Measurements from ENCODE around the gene FKTN. TPM values are rescaled to one million over a fixed set of nuclear protein-coding genes. Genes with fewer than 3 reads are reported as not detected.

The FKTN gene
- total and polyA plus RNA-seq, 9 donors: 11.2 to 21.1 (median 16.4) TPM

DNA sequence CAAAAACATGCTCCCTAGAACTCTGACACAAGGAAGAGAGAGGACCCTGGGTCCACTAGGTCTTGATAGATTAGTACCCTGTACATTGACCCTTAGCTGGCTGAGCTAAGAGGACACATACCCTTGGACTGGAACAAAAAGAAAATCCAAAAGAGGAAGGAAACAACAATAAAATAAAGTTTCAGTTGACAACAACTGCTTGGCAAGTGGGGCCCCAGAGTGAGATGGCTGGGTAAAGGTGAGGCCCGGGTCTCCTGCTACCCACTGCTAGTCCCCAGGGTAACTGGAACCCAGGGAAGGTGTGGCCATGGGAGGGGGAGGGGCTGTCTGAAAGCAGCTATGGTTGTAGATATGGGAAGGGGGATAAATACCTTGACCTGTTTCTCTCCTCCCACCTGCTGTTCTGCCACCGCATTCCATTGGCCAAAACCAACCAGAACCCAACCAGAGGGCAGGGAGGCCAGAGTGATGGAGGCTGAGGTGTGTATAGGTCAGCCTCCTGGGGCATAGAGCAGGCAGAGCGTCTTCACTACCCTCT lies 116.0 kb downstream of the FKTN start:
- H3K9me3 ChIP-seq (replicated peaks; ENCODE audit: control insufficient read depth, low read depth, low read length): no peaks in the 10 kb centered on the region
- no peak overlapping the region for H3K27ac ChIP-seq (ENCODE audit: low read length)
- no peaks in the 10 kb centered on the region for H3K27me3 ChIP-seq (ENCODE audit: control insufficient read depth, insufficient read depth, low read length)
- H3K36me3 ChIP-seq (ENCODE audit: control insufficient read depth, insufficient read depth, low read length): no peaks in the 10 kb centered on the region
- no peak for DNase-seq
- WGBS (ENCODE audit: insufficient coverage): 43% methylated on average over 1 of the region's 3 CpGs
- peaks cover 4% of the 10 kb centered on the region for H3K4me1 ChIP-seq (ENCODE audit: control insufficient read depth, insufficient read depth, low read length)
- no peak overlapping the region for H3K4me3 ChIP-seq (ENCODE audit: low read length)

DNA sequence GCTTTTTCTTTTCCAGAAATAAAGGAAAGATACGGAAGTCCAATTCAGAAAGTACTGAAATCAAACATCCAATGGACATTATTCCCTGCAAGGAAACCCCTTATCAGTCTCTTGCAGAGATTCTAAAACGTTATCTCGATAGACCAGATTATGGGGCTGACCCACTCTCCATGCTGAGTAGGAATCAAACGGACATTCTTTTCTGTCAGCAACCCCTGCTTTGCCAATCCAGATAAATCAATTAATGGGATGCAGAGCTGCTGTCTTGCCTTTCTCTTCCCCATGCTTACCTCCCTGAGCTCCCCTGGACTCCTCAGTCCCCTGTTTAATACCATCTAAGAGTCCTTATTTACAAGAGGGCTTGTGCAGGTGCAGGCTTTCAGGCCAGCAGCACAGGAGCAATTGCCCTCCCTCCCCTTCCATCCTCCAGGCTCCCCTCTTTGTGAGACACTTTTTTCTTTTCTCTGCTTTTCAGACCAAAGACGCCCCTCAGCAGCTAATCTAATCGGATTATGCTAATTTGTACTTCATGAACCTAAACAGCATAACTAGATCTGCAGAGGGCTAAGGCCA lies 118.5 kb downstream of the FKTN start:
- Histone ChIP-seq H3K4me1 (ENCODE audit: control insufficient read depth, insufficient read depth, low read length) (peaks cover 4% of the 10 kb centered on the region), H3K27ac (ENCODE audit: low read length) (no peak overlapping the region), H3K27me3 (ENCODE audit: control insufficient read depth, insufficient read depth, low read length) (no peaks in the 10 kb centered on the region), H3K4me3 (ENCODE audit: low read length) (no peak overlapping the region), H3K36me3 (ENCODE audit: control insufficient read depth, insufficient read depth, low read length) (no peaks in the 10 kb centered on the region), H3K9me3 (replicated peaks; ENCODE audit: control insufficient read depth, low read depth, low read length) (no peaks in the 10 kb centered on the region)
- no peak for DNase-seq
- 79% methylated on average over 4 of the region's 6 CpGs for WGBS (ENCODE audit: insufficient coverage)

DNA sequence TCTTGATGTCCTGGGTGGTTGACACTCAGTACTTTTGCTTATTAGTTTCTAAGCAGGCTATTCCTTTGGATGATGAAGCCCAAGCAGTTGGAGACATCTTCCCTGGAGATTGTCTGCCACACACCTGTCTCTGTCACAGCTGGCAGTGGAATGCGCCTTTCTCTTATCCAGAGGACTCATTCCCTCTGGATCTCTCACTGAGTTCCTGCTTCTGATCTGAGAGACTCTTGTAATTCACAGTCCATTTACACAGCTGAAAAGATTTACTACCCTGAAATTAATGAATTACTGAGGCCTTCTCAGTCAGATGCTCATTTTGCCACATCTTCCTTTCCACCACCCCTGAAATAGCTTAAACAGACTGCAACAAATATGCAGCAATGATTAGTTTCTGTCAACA lies 120.2 kb downstream of the FKTN start:
- H3K27ac ChIP-seq (ENCODE audit: low read length): no peak overlapping the region
- WGBS (ENCODE audit: insufficient coverage): 13% methylated on average over 1 of the region's 1 CpG
- H3K36me3 ChIP-seq (ENCODE audit: control insufficient read depth, insufficient read depth, low read length): no peaks in the 10 kb centered on the region
- peaks cover 4% of the 10 kb centered on the region for H3K4me1 ChIP-seq (ENCODE audit: control insufficient read depth, insufficient read depth, low read length)
- no peak for DNase-seq
- H3K27me3 ChIP-seq (ENCODE audit: control insufficient read depth, insufficient read depth, low read length): no peaks in the 10 kb centered on the region
- H3K9me3 ChIP-seq (replicated peaks; ENCODE audit: control insufficient read depth, low read depth, low read length): no peaks in the 10 kb centered on the region
- no peak overlapping the region for H3K4me3 ChIP-seq (ENCODE audit: low read length)

DNA sequence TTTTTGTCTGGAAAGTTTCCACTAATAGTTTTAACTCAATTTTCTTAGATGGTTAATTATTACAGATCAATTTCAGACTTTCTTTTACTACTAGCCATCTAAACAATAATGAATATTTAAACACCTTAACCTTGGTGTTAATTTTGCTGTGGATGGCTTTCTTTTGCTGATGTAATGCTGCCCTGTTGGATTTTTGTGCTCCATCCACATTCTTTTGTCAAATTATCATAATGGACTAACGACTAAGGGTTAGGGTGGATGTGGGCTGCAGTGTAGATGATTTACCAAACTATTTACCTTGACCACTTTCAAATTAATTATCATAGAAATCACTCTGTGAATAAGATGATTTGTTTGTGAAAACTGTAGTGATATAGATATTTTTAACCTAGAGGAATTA lies 120.8 kb downstream of the FKTN start:
- no peaks in the 10 kb centered on the region for H3K9me3 ChIP-seq (replicated peaks; ENCODE audit: control insufficient read depth, low read depth, low read length)
- no CpG with 5 or more reads among the region's 1 CpG for WGBS (ENCODE audit: insufficient coverage)
- H3K27ac ChIP-seq (ENCODE audit: low read length): no peak overlapping the region
- H3K36me3 ChIP-seq (ENCODE audit: control insufficient read depth, insufficient read depth, low read length): no peaks in the 10 kb centered on the region
- no peak for DNase-seq
- H3K4me1 ChIP-seq (ENCODE audit: control insufficient read depth, insufficient read depth, low read length): peaks cover 4% of the 10 kb centered on the region
- H3K4me3 ChIP-seq (ENCODE audit: low read length): no peak overlapping the region
- no peaks in the 10 kb centered on the region for H3K27me3 ChIP-seq (ENCODE audit: control insufficient read depth, insufficient read depth, low read length)

DNA sequence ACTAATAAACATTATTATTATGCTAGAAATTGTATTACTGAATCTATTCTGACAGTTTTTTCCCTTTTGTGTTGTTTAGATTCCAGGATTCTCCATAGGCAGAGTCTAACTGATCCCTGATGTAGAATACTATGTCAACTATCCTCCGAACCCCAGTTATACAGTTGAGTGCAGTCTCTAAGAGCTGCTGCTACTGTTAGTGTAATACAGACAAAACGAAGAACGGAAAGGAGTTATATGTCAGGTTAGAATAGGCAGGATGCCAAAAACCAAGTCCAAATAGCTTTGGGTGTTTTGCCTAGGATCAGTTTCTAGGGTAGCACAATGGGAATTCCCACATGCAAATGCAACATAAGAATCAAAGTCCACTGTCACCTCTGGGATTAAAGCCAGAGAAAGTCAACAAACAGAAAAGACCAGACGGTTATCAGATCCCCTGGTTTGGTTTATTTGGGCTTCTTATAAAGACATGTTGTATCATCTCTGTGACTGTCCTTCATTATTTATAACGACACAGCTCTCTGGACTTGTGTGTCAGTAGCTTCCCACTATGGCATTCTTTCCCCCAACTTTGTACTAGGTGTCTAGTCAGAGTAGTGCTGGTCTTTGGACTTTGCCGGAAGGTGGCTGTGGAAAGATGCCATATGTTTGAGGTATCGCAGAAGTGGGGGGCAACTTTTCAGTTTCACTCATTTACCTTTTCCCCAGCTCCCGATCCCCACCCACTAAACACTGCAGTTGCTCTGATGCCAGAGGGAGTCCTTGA lies 121.5 kb downstream of the FKTN start:
- H3K27me3 ChIP-seq (ENCODE audit: control insufficient read depth, insufficient read depth, low read length): no peaks in the 10 kb centered on the region
- H3K27ac ChIP-seq (ENCODE audit: low read length): no peak overlapping the region
- no peak for DNase-seq
- no peak overlapping the region for H3K4me3 ChIP-seq (ENCODE audit: low read length)
- H3K36me3 ChIP-seq (ENCODE audit: control insufficient read depth, insufficient read depth, low read length): no peaks in the 10 kb centered on the region
- no CpG with 5 or more reads among the region's 8 CpGs for WGBS (ENCODE audit: insufficient coverage)
- peaks cover 4% of the 10 kb centered on the region for H3K4me1 ChIP-seq (ENCODE audit: control insufficient read depth, insufficient read depth, low read length)
- no peaks in the 10 kb centered on the region for H3K9me3 ChIP-seq (replicated peaks; ENCODE audit: control insufficient read depth, low read depth, low read length)

DNA sequence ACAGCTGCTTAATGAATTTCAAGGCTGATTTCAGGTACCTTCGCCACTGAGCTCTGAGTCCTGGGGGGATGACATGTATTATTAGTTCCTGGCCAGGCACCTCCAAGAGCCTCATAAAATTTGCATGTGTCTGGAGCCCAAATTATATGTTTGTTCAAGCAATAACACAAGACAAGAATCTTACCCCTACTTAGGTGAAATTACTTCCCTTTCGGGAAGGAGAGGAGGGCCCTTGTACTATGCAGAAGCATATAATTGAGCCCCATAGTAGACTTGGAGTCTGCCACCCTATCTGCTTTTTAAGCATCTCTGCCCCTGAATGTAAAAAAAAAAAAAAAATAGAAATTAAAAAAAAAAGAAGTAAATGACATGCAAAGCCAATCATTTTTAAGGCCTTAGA lies 123.4 kb downstream of the FKTN start:
- no peak for DNase-seq

DNA sequence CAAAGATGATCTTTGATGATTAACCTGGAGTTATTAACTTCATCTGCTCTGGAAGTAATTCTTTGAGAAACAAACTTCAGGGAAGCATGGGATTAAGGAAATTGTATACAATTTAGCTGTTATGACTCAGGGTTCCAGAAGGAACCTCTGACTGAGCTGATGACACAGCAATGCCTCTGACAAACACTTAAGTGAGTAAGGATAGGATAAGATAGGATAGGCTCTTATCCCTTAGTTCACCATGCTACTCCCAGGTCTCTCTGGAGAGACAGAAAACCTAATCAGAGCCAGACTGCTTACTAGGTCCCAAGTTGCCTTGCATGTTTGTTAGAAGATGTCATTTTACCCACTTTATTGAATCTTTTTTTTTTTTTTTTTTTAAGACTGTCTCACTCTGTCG lies 123.8 kb downstream of the FKTN start:
- Histone ChIP-seq H3K36me3 (ENCODE audit: control insufficient read depth, insufficient read depth, low read length) (no peaks in the 10 kb centered on the region), H3K9me3 (replicated peaks; ENCODE audit: control insufficient read depth, low read depth, low read length) (no peaks in the 10 kb centered on the region), H3K4me1 (ENCODE audit: control insufficient read depth, insufficient read depth, low read length) (peaks cover 4% of the 10 kb centered on the region), H3K27me3 (ENCODE audit: control insufficient read depth, insufficient read depth, low read length) (no peaks in the 10 kb centered on the region), H3K4me3 (ENCODE audit: low read length) (no peak overlapping the region), H3K27ac (ENCODE audit: low read length) (no peak overlapping the region)
- no peak for DNase-seq
- no CpG with 5 or more reads among the region's 1 CpG for WGBS (ENCODE audit: insufficient coverage)

More for the DNA sequence above, 123.4 kb downstream of the FKTN start:
- Histone ChIP-seq H3K36me3 (ENCODE audit: control insufficient read depth, insufficient read depth, low read length) (no peaks in the 10 kb centered on the region), H3K27ac (ENCODE audit: low read length) (no peak overlapping the region), H3K9me3 (replicated peaks; ENCODE audit: control insufficient read depth, low read depth, low read length) (no peaks in the 10 kb centered on the region), H3K4me1 (ENCODE audit: control insufficient read depth, insufficient read depth, low read length) (peaks cover 4% of the 10 kb centered on the region), H3K4me3 (ENCODE audit: low read length) (no peak overlapping the region), H3K27me3 (ENCODE audit: control insufficient read depth, insufficient read depth, low read length) (no peaks in the 10 kb centered on the region)
- WGBS (ENCODE audit: insufficient coverage): 50% methylated on average over 1 of the region's 2 CpGs

DNA sequence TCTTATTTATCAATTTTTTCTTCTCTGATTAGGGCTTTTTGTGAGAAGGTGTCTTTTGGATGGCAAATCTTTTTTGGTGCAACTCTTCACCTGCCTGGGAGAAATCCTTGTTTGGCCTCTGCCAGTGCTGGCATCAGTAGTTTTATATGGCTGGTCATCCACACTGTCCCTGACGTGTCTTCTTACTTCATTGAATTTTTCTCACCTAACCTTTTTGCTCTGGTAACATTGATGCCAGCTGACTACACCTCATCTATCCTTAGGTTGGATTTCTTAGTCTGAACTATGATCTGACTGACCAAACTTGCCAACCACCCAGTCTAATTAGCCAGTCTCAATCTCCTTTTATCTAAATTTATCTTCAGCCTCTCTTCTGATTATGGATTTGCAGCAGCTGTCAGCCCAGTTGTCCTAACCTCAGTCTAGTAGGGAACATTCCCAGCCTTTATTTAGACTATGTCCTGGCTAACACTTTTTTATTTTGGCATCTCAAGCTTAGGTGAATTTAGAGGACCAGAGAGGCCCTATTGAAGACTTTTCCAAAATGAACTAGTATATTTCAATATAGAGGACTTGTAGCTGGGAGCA lies 125.9 kb downstream of the FKTN start:
- Histone ChIP-seq H3K27me3 (ENCODE audit: control insufficient read depth, insufficient read depth, low read length) (no peaks in the 10 kb centered on the region), H3K27ac (ENCODE audit: low read length) (peak overlapping the region; percentile 67), H3K4me3 (ENCODE audit: low read length) (no peak overlapping the region), H3K9me3 (replicated peaks; ENCODE audit: control insufficient read depth, low read depth, low read length) (no peaks in the 10 kb centered on the region), H3K4me1 (ENCODE audit: control insufficient read depth, insufficient read depth, low read length) (no peaks in the 10 kb centered on the region), H3K36me3 (ENCODE audit: control insufficient read depth, insufficient read depth, low read length) (no peaks in the 10 kb centered on the region)
- 86% methylated on average over 1 of the region's 1 CpG for WGBS (ENCODE audit: insufficient coverage)
- DNase-seq: peak; percentile 44

DNA sequence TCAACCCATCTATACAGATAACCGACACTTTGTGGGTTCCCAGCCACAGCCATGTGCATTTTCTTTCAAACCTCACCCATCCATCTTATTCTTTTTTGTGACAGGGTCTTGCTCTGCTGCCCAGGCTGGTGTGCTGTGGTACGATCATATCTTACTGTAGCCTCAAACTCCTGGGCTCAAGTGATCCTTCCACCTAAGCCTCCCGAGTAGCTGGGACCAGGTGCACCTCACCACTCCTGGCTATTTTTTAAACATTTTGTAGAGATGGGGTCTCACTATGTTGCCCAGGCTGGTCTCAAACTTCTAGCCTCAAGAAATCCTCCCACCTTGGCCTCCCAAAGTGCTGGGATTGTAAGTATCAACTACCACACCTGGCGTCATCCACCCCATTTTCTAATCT lies 129.0 kb downstream of the FKTN start:
- Histone ChIP-seq H3K27me3 (ENCODE audit: control insufficient read depth, insufficient read depth, low read length) (peaks cover 5% of the 10 kb centered on the region), H3K9me3 (replicated peaks; ENCODE audit: control insufficient read depth, low read depth, low read length) (no peaks in the 10 kb centered on the region), H3K36me3 (ENCODE audit: control insufficient read depth, insufficient read depth, low read length) (no peaks in the 10 kb centered on the region), H3K4me3 (ENCODE audit: low read length) (no peak overlapping the region), H3K4me1 (ENCODE audit: control insufficient read depth, insufficient read depth, low read length) (no peaks in the 10 kb centered on the region), H3K27ac (ENCODE audit: low read length) (no peak overlapping the region)
- DNase-seq: no peak
- WGBS (ENCODE audit: insufficient coverage): 77% methylated on average over 3 of the region's 4 CpGs
